Upper lobe of right lung (tissue), 1 donor: ENCODE results near the gene DUS1L. TPM values are rescaled to one million over a fixed set of nuclear protein-coding genes. Genes with fewer than 3 reads are reported as not detected.
A peak's percentile ranks its signal among the peaks of the same experiment; 100 is the strongest.

Source experiments
- ATAC-seq: fragments of 200-7000 bp; cut with Tn5 transposase; one replicate; pipeline ENCODE4 v1.9.1; 2020; ENCODE audit warnings: mild to moderate bottlenecking, moderate library complexity
- DNase-seq: peaks from one replicate; pipeline ENCODE4 v3.0.0-alpha.2; 2020
- H3K27ac ChIP-seq: fragments of 200-600 bp; one replicate; pipeline ENCODE4 v1.8.0; 2022
- H3K27me3 ChIP-seq: fragments of 200-600 bp; one replicate; pipeline ENCODE4 v1.8.0; 2022; ENCODE audit warnings: mild to moderate bottlenecking
- H3K36me3 ChIP-seq: fragments of 200-600 bp; one replicate; pipeline ENCODE4 v1.8.0; 2022
- H3K4me1 ChIP-seq: fragments of 200-600 bp; one replicate; pipeline ENCODE4 v1.8.0; 2022
- H3K4me3 ChIP-seq: fragments of 200-600 bp; one replicate; pipeline ENCODE4 v1.8.0; 2022; ENCODE audit warnings: mild to moderate bottlenecking
- H3K9me3 ChIP-seq: fragments of 200-600 bp; one replicate; pipeline ENCODE4 v1.8.0; 2022
- intact Hi-C: fragments of 100-400 bp; cut with DNase I; formaldehyde crosslinking; loops from one replicate; pipeline ENCODE4 v1.11.0; 2022
- total RNA-seq: library from RNA; stranded (reverse); fragmentation: NEBNext Ultra II Directional; extraction: Animal tissue kit (Norgen Biotek cat#: 25700); gene quantifications from one replicate; pipeline ENCODE4 v1.2.1, GENCODE V29; 2021
- TF ChIP-seq, protein P1 (sequence below): fragments of 200-600 bp; IDR thresholded peaks from one replicate; pipeline ENCODE4 v1.8.0; 2022; ENCODE audit warnings: antibody characterized with exemption
- donor health status: DM: no; HTN: yes; CAD: no; lungs with severe emphysema.

Gene DUS1L
- total RNA-seq, 1 donor from 2014 or later: 82.4 TPM

GRCh38 chr17:82013772-82014321 is 51.8 kb downstream of the DUS1L start:
- peak; percentile 58 for ATAC-seq
- peak; percentile 90 for DNase-seq
- Histone ChIP-seq H3K27ac (peak overlapping the region; percentile 78), H3K4me1 (peaks cover 3% of the 10 kb centered on the region), H3K36me3 (no peaks in the 10 kb centered on the region), H3K9me3 (no peaks in the 10 kb centered on the region), H3K4me3 (peak overlapping the region; percentile 16), H3K27me3 (no peaks in the 10 kb centered on the region)
- intact Hi-C loops: no loop called here
- TF ChIP-seq, protein P1, sequence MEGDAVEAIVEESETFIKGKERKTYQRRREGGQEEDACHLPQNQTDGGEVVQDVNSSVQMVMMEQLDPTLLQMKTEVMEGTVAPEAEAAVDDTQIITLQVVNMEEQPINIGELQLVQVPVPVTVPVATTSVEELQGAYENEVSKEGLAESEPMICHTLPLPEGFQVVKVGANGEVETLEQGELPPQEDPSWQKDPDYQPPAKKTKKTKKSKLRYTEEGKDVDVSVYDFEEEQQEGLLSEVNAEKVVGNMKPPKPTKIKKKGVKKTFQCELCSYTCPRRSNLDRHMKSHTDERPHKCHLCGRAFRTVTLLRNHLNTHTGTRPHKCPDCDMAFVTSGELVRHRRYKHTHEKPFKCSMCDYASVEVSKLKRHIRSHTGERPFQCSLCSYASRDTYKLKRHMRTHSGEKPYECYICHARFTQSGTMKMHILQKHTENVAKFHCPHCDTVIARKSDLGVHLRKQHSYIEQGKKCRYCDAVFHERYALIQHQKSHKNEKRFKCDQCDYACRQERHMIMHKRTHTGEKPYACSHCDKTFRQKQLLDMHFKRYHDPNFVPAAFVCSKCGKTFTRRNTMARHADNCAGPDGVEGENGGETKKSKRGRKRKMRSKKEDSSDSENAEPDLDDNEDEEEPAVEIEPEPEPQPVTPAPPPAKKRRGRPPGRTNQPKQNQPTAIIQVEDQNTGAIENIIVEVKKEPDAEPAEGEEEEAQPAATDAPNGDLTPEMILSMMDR: no peak

DNA sequence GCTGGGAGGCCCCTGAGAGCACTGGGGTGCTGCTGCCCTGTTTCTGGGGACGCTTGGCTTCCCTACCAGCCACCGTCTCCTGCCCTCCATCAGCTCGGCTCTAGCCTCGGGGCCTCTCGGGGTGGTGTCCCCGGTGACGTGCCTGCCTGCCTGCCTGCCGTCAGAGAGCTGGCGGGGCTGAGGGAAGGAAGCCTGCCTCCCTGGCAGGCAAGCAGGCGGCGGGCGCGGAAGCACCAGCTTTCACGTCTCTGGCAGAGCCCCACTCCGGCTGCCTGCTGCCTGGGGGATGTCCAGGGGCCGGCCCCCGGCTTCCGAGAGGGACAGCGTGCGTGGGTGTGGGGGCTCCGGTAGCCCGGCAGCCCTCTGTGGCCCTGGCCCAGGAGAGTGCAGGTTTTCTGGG is 52.3 kb downstream of the DUS1L start:
- H3K9me3 ChIP-seq: no peaks in the 10 kb centered on the region
- H3K4me1 ChIP-seq: peaks cover 3% of the 10 kb centered on the region
- H3K27ac ChIP-seq: peak overlapping the region; percentile 78
- DNase-seq (no peak), ATAC-seq (peak; percentile 1)
- intact Hi-C loops: no loop called here
- peak overlapping the region; percentile 16 for H3K4me3 ChIP-seq
- H3K27me3 ChIP-seq: no peaks in the 10 kb centered on the region
- TF ChIP-seq, protein P1: no peak
- no peaks in the 10 kb centered on the region for H3K36me3 ChIP-seq

- peak; percentile 87 for DNase-seq
- intact Hi-C loops: no loop called here
- H3K4me3 ChIP-seq: peak overlapping the region; percentile 16
These were observed 52.8 kb downstream of the DUS1L start for GRCh38 chr17:82012640-82013295.

GRCh38 chr17:82012261-82012639 is 53.4 kb downstream of the DUS1L start:
- H3K4me1 ChIP-seq: peaks cover 3% of the 10 kb centered on the region
- ATAC-seq (no peak), DNase-seq (no peak)
- TF ChIP-seq, protein P1: no peak
- peak overlapping the region; percentile 78 for H3K27ac ChIP-seq
- no peak overlapping the region for H3K4me3 ChIP-seq
- intact Hi-C loops: no loop called here
- no peaks in the 10 kb centered on the region for H3K36me3 ChIP-seq
- H3K27me3 ChIP-seq: no peaks in the 10 kb centered on the region
- no peaks in the 10 kb centered on the region for H3K9me3 ChIP-seq

More at GRCh38 chr17:82012640-82013295, 52.8 kb downstream of the DUS1L start:
- H3K4me1 ChIP-seq: peaks cover 3% of the 10 kb centered on the region
- peak overlapping the region; percentile 78 for H3K27ac ChIP-seq
- TF ChIP-seq, protein P1: no peak
- no peaks in the 10 kb centered on the region for H3K9me3 ChIP-seq
- no peaks in the 10 kb centered on the region for H3K36me3 ChIP-seq
- ATAC-seq: peak; percentile 63
- H3K27me3 ChIP-seq: no peaks in the 10 kb centered on the region

GRCh38 chr17:82011617-82012187 is 53.9 kb downstream of the DUS1L start:
- no peaks in the 10 kb centered on the region for H3K27me3 ChIP-seq
- intact Hi-C loops: no loop called here
- H3K27ac ChIP-seq: no peak overlapping the region
- no peaks in the 10 kb centered on the region for H3K36me3 ChIP-seq
- ATAC-seq (no peak), DNase-seq (no peak)
- peaks cover 3% of the 10 kb centered on the region for H3K4me1 ChIP-seq
- TF ChIP-seq, protein P1: no peak
- H3K9me3 ChIP-seq: no peaks in the 10 kb centered on the region
- H3K4me3 ChIP-seq: no peak overlapping the region
